GM12878 (cell line): ENCODE results near the gene TEX36. TPM values are rescaled to one million over a fixed set of nuclear protein-coding genes. Genes with fewer than 3 reads are reported as not detected.

ENCODE experiments used
- ATAC-seq: fragments of 200-7000 bp; cut with Tn5 transposase; 3 replicates; pipeline ENCODE4 v1.9.1; 2020; ENCODE audit warnings: mild to moderate bottlenecking, moderate library complexity
- BruUV-seq: library from RNA; stranded (reverse); fragments of 400-500 nt; replicated peaks from 2 replicates; lab custom pipeline; 2021; lab: Mats Ljungman, UMichigan
- CTCF ChIA-PET: fragments of 300-600 bp; sonication (Branson Sonifier 250); formaldehyde crosslinking; extraction: SDS; loops from one replicate; lab custom pipeline; 2021; ENCODE audit warnings: inconsistent platforms; lab: Yijun Ruan, JAX
- POLR2A ChIA-PET: fragments of 350-600 bp; formaldehyde crosslinking; extraction: SDS; loops from one replicate; lab custom pipeline; 2021; ENCODE audit warnings: inconsistent platforms; lab: Charles Lee
- RAD21 ChIA-PET: fragments of 300-600 bp; sonication (Branson Sonifier 250); formaldehyde crosslinking; loops from one replicate; lab custom pipeline; 2023; ENCODE audit warnings: antibody characterized with exemption; ENCODE audit not compliant: unreplicated experiment; lab: Charles Lee
- SMC1A ChIA-PET: fragments of 300-600 bp; sonication (Branson Sonifier 250); formaldehyde crosslinking; loops from one replicate; lab custom pipeline; 2023; ENCODE audit not compliant: unreplicated experiment, uncharacterized antibody; lab: Charles Lee
- DNase-seq: peaks from one replicate; pipeline ENCODE4 v3.0.0-alpha.2; 2011; ENCODE audit warnings: low read depth, low spot score
- FAIRE-seq: peaks from 3 replicates; lab custom pipeline; 2011; peaks lifted over from hg19 to GRCh38; lab: Jason Lieb, UNC
- H2AFZ ChIP-seq: 2 replicates; pipeline ENCODE4 v1.6.0; 2011; ENCODE audit warnings: low read depth, low read length, control low read depth; ENCODE audit not compliant: control insufficient read depth
- H3K27ac ChIP-seq: 2 replicates; pipeline ENCODE4 v1.5.1; 2011; ENCODE audit warnings: control low read depth; ENCODE audit not compliant: control insufficient read depth, insufficient read depth
- H3K27me3 ChIP-seq, 2 experiments: replicated peaks in 1 of 2; 2 replicates each; pipeline versions ENCODE4 v1.6.0 to v1.6.1; 2011; ENCODE audit warnings: low read length in 1 of 2; ENCODE audit not compliant: control insufficient read depth in 2 of 2, insufficient read depth in 2 of 2
- H3K36me3 ChIP-seq, 2 experiments: 2 replicates each; pipeline ENCODE4 v1.5.1; 2011; ENCODE audit warnings: low read length in 1 of 2; ENCODE audit not compliant: control insufficient read depth in 2 of 2, insufficient read depth in 2 of 2
- H3K4me1 ChIP-seq: 2 replicates; pipeline ENCODE4 v1.6.1; 2011; ENCODE audit warnings: mild to moderate bottlenecking, low read length, moderate library complexity, mixed read lengths; ENCODE audit not compliant: control insufficient read depth, insufficient read depth
- H3K4me2 ChIP-seq: 2 replicates; pipeline ENCODE4 v1.6.0; 2011; ENCODE audit warnings: control low read depth; ENCODE audit not compliant: control insufficient read depth, insufficient read depth
- H3K4me3 ChIP-seq: fragments of 200-600 bp; sonication (generic); 2 replicates; pipeline ENCODE4 v1.5.1; 2016
- H3K79me2 ChIP-seq: 2 replicates; pipeline ENCODE4 v1.6.0; 2011; ENCODE audit warnings: low read length; ENCODE audit not compliant: control insufficient read depth, insufficient read depth
- H3K9ac ChIP-seq: 2 replicates; pipeline ENCODE4 v1.8.0; 2011; ENCODE audit warnings: low read length, control low read depth, mixed read lengths; ENCODE audit not compliant: control insufficient read depth, insufficient read depth
- H3K9me3 ChIP-seq: replicated peaks from 3 replicates; pipeline ENCODE4 v1.5.1; 2011; ENCODE audit warnings: mild to moderate bottlenecking, low read length; ENCODE audit not compliant: control insufficient read depth, insufficient read depth
- H4K20me1 ChIP-seq: 2 replicates; pipeline ENCODE4 v1.6.0; 2011; ENCODE audit not compliant: control insufficient read depth, insufficient read depth
- BCL3 ChIP-seq: IDR thresholded peaks from 2 replicates; pipeline ENCODE4 v1.6.1; 2011; ENCODE audit warnings: borderline replicate concordance, low read depth, mild to moderate bottlenecking, moderate library complexity, low read length; ENCODE audit not compliant: insufficient read depth, poor library complexity, severe bottlenecking
- BRCA1 ChIP-seq: IDR thresholded peaks from 2 replicates; pipeline ENCODE4 v1.6.1; 2011; ENCODE audit warnings: low read depth, low read length, improper control_type of control experiment
- CBX5 ChIP-seq: sonication (generic); IDR thresholded peaks from 2 replicates; pipeline ENCODE4 v1.6.1; 2016; ENCODE audit warnings: low read depth, moderate library complexity, mild to moderate bottlenecking, inconsistent platforms
- EZH2 ChIP-seq: IDR thresholded peaks from 2 replicates; pipeline ENCODE4 v1.6.1; 2012; ENCODE audit warnings: low read depth, mild to moderate bottlenecking, control low read depth, inconsistent platforms, low read length, borderline replicate concordance; ENCODE audit not compliant: control insufficient read depth
- IRF5 ChIP-seq: fragments of 450-650 bp; IDR thresholded peaks from 2 replicates; pipeline ENCODE4 v1.6.1; 2017; ENCODE audit warnings: borderline replicate concordance
- KDM1A ChIP-seq: fragments of 200-600 bp; sonication (generic); IDR thresholded peaks from 2 replicates; pipeline ENCODE4 v1.6.1; 2016; ENCODE audit warnings: borderline replicate concordance
- MEF2A ChIP-seq: IDR thresholded peaks from 2 replicates; pipeline ENCODE4 v1.6.1; 2011; ENCODE audit warnings: low read depth, mild to moderate bottlenecking, low read length, moderate library complexity; ENCODE audit not compliant: insufficient read depth
- MEF2B ChIP-seq: fragments of 450-650 bp; IDR thresholded peaks from 2 replicates; pipeline ENCODE4 v1.6.1; 2018; ENCODE audit warnings: mild to moderate bottlenecking, moderate library complexity; ENCODE audit not compliant: partially characterized antibody, poor library complexity, severe bottlenecking
- MTA3 ChIP-seq: IDR thresholded peaks from 2 replicates; pipeline ENCODE4 v1.6.1; 2012; ENCODE audit warnings: low read length, inconsistent platforms, borderline replicate concordance
- NR2F1 ChIP-seq: fragments of 450-650 bp; conservative IDR thresholded peaks from 2 replicates; pipeline ENCODE4 v1.6.1; 2017; ENCODE audit warnings: mild to moderate bottlenecking
- ZBED1 ChIP-seq: IDR thresholded peaks from 2 replicates; pipeline ENCODE4 v1.6.1; 2016; ENCODE audit warnings: borderline replicate concordance
- ZBTB4 ChIP-seq: fragments of 450-650 bp; formaldehyde crosslinking; IDR thresholded peaks from 2 replicates; pipeline ENCODE4 v1.4.0; 2022; ENCODE audit warnings: mild to moderate bottlenecking, moderate library complexity
- ZNF592 ChIP-seq: fragments of 450-650 bp; IDR thresholded peaks from 2 replicates; pipeline ENCODE4 v1.6.1; 2017; ENCODE audit warnings: mild to moderate bottlenecking, moderate library complexity
- WGBS: methylation state at CpG from one replicate; pipeline ENCODE4 v1.1.6; 2016; ENCODE audit warnings: low lambda C conversion rate; ENCODE audit not compliant: insufficient replicate concordance, insufficient coverage; ENCODE audit errors: missing lambda C conversion rate; 5-methylcytosine and 5-hydroxymethylcytosine counted together
- in situ Hi-C: fragments of 300-500 bp; cut with MboI; formaldehyde crosslinking; loops from 9 replicates; pipeline ENCODE4 v1.14.3; 2018; ENCODE audit warnings: mixed read lengths
- intact Hi-C: fragments of 100-400 bp; cut with micrococcal nuclease; formaldehyde crosslinking; loops from one replicate; pipeline ENCODE4 v1.14.2; 2022; ENCODE audit not compliant: unreplicated experiment
- polyA plus RNA-seq, 11 experiments: library from polyadenylated mRNA; depleted of rRNA in 4 of 11; unstranded in 6 of 11; stranded (reverse) in 5 of 11; fragments of >200 nt; fragmentation: Nextera tagmentation in 4 of 11; fragmentation: Illumina TruSeq in 1 of 11; extraction: Ambion mirVana in 4 of 11; extraction: Trizol in 1 of 11; gene quantifications; 1 replicate in 1 of 11; 2 replicates in 10 of 11; pipeline versions ENCODE4 v1.2.1 to v1.2.3, GENCODE V29; 2011 to 2016; ENCODE audit warnings: inconsistent platforms in 2 of 11, missing spikeins in 2 of 11, low read depth in 1 of 11
- total RNA-seq, 4 experiments: library from RNA; depleted of rRNA in 3 of 4; stranded (reverse); fragments of >200 nt in 3 of 4; fragmentation: Illumina TruSeq in 1 of 4; extraction: Trizol in 1 of 4; gene quantifications; 2 replicates each; pipeline versions ENCODE4 v1.2.1 to v1.2.3, GENCODE V29; 2013 to 2021

The TEX36 gene
- total and polyA plus RNA-seq, 10 of the 15 experiments (the other 5 are each of a cell fraction or from before 2014, with no cell fraction given) = not detected

GRCh38 chr10:125637496-125637895 is 45.5 kb downstream of the TEX36 start:
- Histone ChIP-seq H2AFZ (no peak overlapping the region), H3K36me3 (no peaks in the 10 kb centered on the region), H3K4me3 (no peak overlapping the region), H3K9me3 (no peaks in the 10 kb centered on the region), H3K79me2 (no peaks in the 10 kb centered on the region), H3K27me3 (peaks cover 0 to 3% of the 10 kb centered on the region in 2 experiments; a peak in 1 of 4 replicates), H3K4me2 (no peak overlapping the region), H4K20me1 (no peaks in the 10 kb centered on the region), H3K27ac (no peak overlapping the region), H3K9ac (no peak overlapping the region), H3K4me1 (no peaks in the 10 kb centered on the region)
- no peak for DNase-seq
- RAD21 ChIA-PET = no interaction called here
- CTCF ChIA-PET = no interaction called here
- SMC1A ChIA-PET = no interaction called here
- intact Hi-C loops = no loop called here
- 25% methylated on average over 6 of the region's 6 CpGs for WGBS
- FAIRE-seq = no peak
- in situ Hi-C loops = no loop called here
- POLR2A ChIA-PET = no interaction called here
- no TSS peak for BruUV-seq
- no peak for ATAC-seq
- TF ChIP-seq CBX5 (no peak), BRCA1 (no peak), ZNF592 (no peak), EZH2 (no peak), ZBED1 (no peak), ZBTB4 (CRISPR knock-in tag) (no peak), MTA3 (no peak), MEF2A (no peak), MEF2B (no peak), IRF5 (no peak), BCL3 (no peak), NR2F1 (no peak), KDM1A (no peak)
